Mucosa of descending colon (tissue), 3 donors: Measurements from ENCODE around the gene TPRX1. TPM values are rescaled to one million over a fixed set of nuclear protein-coding genes. Genes with fewer than 3 reads are reported as not detected.

ENCODE experiments used
- ATAC-seq: fragments of 200-7000 bp; cut with Tn5 transposase; one replicate; pipeline ENCODE4 v1.9.1; 2020; ENCODE audit warnings: mild to moderate bottlenecking, moderate library complexity
- DNase-seq, 3 donors: peaks; one replicate each; pipeline ENCODE4 v3.0.0-alpha.2; 2020
- H3K36me3 ChIP-seq: fragments of 200-600 bp; one replicate; pipeline ENCODE4 v1.8.0; 2021; ENCODE audit warnings: low read depth, mild to moderate bottlenecking
- H3K4me1 ChIP-seq: fragments of 200-600 bp; one replicate; pipeline ENCODE4 v1.8.0; 2021; ENCODE audit warnings: low read depth, mild to moderate bottlenecking
- H3K4me3 ChIP-seq: fragments of 200-600 bp; one replicate; pipeline ENCODE4 v1.8.0; 2021; ENCODE audit warnings: mild to moderate bottlenecking
- H3K9me3 ChIP-seq: fragments of 200-600 bp; one replicate; pipeline ENCODE4 v1.8.0; 2021; ENCODE audit warnings: mild to moderate bottlenecking
- intact Hi-C, 2 donors: fragments of 100-400 bp; cut with DNase I in 1 of 2; cut with micrococcal nuclease in 1 of 2; formaldehyde crosslinking; loops; one replicate each; pipeline versions ENCODE4 v1.11.0 to v1.11.1; 2022; cut with DNase I, micrococcal nuclease
- total RNA-seq, 3 donors: library from RNA; stranded (reverse); fragmentation: NEBNext Ultra II Directional in 2 of 3; extraction: Animal tissue kit (Norgen Biotek cat#: 25700) in 2 of 3; gene quantifications; one replicate each; pipeline versions ENCODE4 v1.2.1 to v1.2.4, GENCODE V29; 2021 to 2023
- TF ChIP-seq, protein P1 (sequence below): fragments of 200-600 bp; IDR thresholded peaks from one replicate; pipeline ENCODE4 v1.8.0; 2022; ENCODE audit warnings: antibody characterized with exemption, mild to moderate bottlenecking
- donor health status: DM: no; HTN: no; CAD: no; lungs with moderate emphysema.
- donor health status: DM: no; HTN: no; CAD: no.
- donor health status: DM: no; HTN: yes; CAD: no.

Gene TPRX1
- total RNA-seq, 3 donors from 2014 or later: not detected

DNA sequence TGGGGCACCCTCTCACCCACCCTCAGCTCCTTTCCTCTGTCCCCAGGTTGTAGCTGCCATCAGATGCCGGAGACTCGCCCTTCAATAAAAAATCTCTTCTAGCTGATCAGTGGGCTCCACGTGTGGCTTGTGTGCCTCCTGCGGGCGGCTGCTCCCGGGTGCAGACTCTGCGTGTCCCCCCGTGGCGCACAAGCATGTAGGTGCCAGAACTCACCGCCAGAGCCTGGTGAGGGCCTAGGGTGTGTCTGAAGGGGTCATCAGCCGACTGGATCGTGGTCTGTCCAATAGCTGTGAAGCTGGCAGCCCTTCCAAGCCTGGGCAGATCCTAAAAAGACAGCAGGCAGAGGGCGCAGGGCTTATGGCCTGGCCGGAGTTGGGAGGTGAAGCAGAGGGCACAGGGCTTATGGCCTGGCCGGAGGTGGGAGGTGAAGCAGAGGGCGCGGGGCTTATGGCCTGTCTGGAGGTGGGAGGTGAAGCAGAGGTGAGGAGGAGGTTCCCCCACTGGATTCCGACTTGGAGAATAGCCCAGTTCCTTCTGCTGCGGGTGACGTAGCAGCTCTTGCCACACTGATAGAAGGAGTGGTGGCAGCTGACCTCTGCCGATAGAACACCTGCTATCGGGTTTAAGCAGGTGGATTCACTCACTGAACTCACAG lies 47.3 kb downstream of the TPRX1 start:
- H3K4me1 ChIP-seq: peaks cover 12% of the 10 kb centered on the region
- H3K36me3 ChIP-seq: peaks cover 3% of the 10 kb centered on the region
- TF ChIP-seq, protein P1, sequence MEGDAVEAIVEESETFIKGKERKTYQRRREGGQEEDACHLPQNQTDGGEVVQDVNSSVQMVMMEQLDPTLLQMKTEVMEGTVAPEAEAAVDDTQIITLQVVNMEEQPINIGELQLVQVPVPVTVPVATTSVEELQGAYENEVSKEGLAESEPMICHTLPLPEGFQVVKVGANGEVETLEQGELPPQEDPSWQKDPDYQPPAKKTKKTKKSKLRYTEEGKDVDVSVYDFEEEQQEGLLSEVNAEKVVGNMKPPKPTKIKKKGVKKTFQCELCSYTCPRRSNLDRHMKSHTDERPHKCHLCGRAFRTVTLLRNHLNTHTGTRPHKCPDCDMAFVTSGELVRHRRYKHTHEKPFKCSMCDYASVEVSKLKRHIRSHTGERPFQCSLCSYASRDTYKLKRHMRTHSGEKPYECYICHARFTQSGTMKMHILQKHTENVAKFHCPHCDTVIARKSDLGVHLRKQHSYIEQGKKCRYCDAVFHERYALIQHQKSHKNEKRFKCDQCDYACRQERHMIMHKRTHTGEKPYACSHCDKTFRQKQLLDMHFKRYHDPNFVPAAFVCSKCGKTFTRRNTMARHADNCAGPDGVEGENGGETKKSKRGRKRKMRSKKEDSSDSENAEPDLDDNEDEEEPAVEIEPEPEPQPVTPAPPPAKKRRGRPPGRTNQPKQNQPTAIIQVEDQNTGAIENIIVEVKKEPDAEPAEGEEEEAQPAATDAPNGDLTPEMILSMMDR: no peak
- no peak overlapping the region for H3K4me3 ChIP-seq
- ATAC-seq: peak; percentile 80
- intact Hi-C loops: no loop called here
- no peaks in the 10 kb centered on the region for H3K9me3 ChIP-seq
- DNase-seq: peak; percentile 61 to 69 (median 61)

DNA sequence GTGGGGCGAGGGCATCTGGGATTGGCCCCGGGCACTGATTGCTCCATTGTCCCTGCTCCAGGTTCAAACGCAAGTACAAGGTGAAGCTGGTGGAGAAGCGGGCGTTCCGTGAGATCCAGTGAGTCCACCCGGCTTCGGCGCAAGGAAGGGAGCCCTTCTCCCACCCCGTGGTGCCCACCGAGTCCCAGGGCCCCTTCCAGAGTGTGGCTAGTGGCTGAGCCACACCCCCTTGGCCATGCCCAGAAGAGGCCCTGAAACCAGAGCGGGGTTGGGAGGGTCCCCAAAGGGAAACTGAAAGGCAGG lies 47.8 kb downstream of the TPRX1 start:
- intact Hi-C loops: no loop called here
- ATAC-seq (no peak), DNase-seq (no peak)
- Histone ChIP-seq H3K4me3 (no peak overlapping the region), H3K36me3 (peaks cover 5% of the 10 kb centered on the region), H3K9me3 (no peaks in the 10 kb centered on the region), H3K4me1 (peaks cover 12% of the 10 kb centered on the region)
- TF ChIP-seq, protein P1: no peak

DNA sequence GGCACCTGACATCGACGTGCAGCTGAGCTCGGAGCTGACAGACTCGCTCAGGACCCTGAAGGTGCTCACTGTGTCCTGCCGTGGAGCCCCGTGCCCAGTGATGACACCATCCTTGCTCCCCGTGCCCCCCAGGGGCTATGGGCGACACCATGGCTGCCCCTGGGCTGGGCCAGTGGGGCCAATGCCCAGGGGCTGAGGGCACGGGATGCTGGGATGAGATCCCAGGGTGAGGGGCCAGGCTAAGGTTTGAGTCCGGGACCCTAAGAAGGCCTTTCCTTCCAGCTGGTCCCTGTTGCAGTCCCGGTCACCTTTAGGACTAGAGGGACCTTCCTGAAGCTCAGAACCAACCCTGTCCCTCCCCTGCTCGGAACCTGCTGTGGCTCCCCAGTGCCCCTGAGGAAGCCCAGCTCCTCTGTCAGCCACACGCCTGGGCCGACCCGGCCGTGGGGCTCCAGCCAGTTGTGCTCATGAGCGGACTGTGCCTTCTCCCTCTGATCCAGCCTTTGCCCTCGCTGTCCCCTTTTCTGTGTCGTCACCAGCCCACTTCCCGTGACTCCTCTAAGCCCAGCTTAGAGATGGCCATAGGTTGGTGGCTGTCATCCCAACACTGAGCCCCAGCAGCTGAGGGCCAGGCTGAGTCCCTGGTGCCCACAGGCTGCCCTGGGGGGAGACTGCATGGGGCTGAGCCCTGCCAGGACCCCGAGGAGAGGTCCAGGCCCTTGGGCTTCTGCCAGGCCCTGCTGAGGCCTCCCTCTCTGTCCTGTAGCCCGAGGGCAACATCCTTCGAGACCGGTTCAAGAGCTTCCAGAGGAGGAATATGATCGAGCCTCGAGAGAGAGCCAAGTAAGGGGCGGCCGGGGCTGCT lies 48.4 kb downstream of the TPRX1 start:
- ATAC-seq (no peak), DNase-seq (no peak)
- TF ChIP-seq, protein P1: no peak
- H3K36me3 ChIP-seq: peaks cover 5% of the 10 kb centered on the region
- no peak overlapping the region for H3K4me3 ChIP-seq
- H3K4me1 ChIP-seq: peaks cover 12% of the 10 kb centered on the region
- intact Hi-C loops: no loop called here
- no peaks in the 10 kb centered on the region for H3K9me3 ChIP-seq

DNA sequence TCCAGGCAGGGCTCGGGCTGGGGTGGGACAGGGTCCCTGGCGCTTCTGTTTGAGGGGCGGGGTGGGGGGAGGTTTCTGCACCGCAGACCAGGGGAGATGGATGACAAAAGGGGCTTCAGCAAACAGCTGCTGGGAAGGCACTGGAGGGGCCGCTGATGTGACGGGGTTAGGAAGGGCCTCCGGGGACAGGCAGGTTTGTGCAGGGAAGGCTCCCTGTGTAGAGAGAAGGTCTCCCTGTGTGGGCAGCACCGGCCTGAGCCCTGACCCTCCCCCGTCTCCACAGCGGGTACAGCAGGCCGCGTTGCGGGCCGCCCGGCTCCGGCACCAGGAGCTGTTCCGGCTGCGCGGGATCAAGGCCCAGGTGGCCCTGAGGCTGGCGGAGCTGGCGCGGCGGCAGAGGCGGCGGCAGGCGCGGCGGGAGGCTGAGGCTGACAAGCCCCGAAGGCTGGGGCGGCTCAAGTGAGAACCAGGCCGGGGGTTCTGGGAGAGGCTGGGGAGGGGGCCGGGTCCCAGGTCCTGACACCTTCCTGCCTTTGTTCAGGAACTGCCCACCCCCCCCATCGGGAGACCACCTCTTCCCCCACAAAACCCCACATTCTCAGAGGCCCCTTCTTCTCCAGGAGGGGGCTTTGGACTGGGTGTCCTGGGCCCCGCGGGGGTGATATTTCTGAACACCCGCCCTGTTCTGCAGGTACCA lies 49.1 kb downstream of the TPRX1 start:
- intact Hi-C loops: no loop called here
- ATAC-seq: no peak
- peaks cover 5% of the 10 kb centered on the region for H3K36me3 ChIP-seq
- H3K4me3 ChIP-seq: no peak overlapping the region
- TF ChIP-seq, protein P1: no peak
- H3K9me3 ChIP-seq: no peaks in the 10 kb centered on the region
- H3K4me1 ChIP-seq: peaks cover 12% of the 10 kb centered on the region
- no peak for DNase-seq

DNA sequence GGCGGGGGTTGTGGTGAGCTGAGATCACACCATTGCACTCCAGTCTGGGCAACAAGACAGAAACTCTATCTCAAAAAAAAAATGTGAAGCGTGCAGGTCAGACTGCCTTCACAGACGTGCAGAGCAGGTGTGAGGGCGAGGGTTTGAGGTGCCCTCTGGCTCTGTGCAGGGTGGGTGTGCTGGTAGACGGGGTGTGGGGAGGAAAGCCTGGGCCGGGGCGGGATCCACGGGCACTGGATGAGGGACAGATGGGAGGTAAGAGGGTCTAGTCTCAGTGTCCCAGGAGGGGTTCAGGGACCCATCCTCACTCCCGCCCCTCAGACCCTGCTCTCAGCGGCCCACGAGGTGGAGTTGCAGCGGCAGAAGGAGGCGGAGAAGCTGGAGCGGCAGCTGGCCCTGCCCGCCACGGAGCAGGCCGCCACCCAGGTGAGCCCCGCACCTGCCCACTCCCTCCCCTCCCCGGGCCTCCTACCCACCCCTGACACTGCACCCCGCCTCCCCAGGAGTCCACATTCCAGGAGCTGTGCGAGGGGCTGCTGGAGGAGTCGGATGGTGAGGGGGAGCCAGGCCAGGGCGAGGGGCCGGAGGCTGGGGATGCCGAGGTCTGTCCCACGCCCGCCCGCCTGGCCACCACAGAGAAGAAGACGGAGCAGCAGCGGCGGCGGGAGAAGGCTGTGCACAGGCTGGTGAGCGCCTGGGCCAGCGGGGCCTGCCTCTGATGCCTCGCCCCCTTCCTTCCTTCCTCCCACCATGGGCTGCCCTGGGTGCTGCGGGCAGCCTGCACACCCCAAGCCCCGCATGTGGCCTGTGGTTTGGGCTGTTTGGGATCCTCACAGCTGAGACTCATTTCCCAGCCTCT lies 49.9 kb downstream of the TPRX1 start:
- peaks cover 5% of the 10 kb centered on the region for H3K36me3 ChIP-seq
- H3K4me1 ChIP-seq: peaks cover 12% of the 10 kb centered on the region
- intact Hi-C loops: no loop called here
- no peaks in the 10 kb centered on the region for H3K9me3 ChIP-seq
- ATAC-seq: no peak
- no peak for DNase-seq
- H3K4me3 ChIP-seq: no peak overlapping the region
- TF ChIP-seq, protein P1: no peak
